Posterior vena cava (tissue), 2 donors: ENCODE results near the gene BAZ1B. TPM values are rescaled to one million over a fixed set of nuclear protein-coding genes. Genes with fewer than 3 reads are reported as not detected.

Source experiments
- DNase-seq: peaks from one replicate; pipeline ENCODE4 v3.0.0-alpha.2; 2020; ENCODE audit warnings: low spot score
- intact Hi-C, 2 donors: fragments of 100-400 bp; cut with DNase I; formaldehyde crosslinking; loops; one replicate each; pipeline versions ENCODE4 v1.14.1 to v1.14.2; 2022 to 2023
- total RNA-seq, 2 donors: library from RNA; stranded (reverse); fragmentation: NEBNext Ultra II Directional; extraction: Animal tissue kit (Norgen Biotek cat#: 25700); gene quantifications; one replicate each; pipeline ENCODE4 v1.2.1, GENCODE V29; 2021
- donor health status: DM: yes; HTN: yes; CAD: no.
- donor health status: DM: yes; HTN: yes; CAD: no.

BAZ1B gene
- total RNA-seq, 2 donors from 2014 or later = 43.5 to 50.6 TPM

GRCh38 chr7:73454424-73454823, 67.7 kb downstream of the BAZ1B start:
- intact Hi-C loops = loop anchor here in 1 of 2 donors (5.0 kb wide), 1 partner anchor 112 kb away; no protein-coding TSS in a partner anchor

GRCh38 chr7:73452999-73453635, 69.0 kb downstream of the BAZ1B start:
- no peak for DNase-seq
- intact Hi-C loops = loop anchor here in 1 of 2 donors (5.0 kb wide), 1 partner anchor 111 kb away; no protein-coding TSS in a partner anchor

More at GRCh38 chr7:73454424-73454823, 67.7 kb downstream of the BAZ1B start:
- DNase-seq = no peak

DNA sequence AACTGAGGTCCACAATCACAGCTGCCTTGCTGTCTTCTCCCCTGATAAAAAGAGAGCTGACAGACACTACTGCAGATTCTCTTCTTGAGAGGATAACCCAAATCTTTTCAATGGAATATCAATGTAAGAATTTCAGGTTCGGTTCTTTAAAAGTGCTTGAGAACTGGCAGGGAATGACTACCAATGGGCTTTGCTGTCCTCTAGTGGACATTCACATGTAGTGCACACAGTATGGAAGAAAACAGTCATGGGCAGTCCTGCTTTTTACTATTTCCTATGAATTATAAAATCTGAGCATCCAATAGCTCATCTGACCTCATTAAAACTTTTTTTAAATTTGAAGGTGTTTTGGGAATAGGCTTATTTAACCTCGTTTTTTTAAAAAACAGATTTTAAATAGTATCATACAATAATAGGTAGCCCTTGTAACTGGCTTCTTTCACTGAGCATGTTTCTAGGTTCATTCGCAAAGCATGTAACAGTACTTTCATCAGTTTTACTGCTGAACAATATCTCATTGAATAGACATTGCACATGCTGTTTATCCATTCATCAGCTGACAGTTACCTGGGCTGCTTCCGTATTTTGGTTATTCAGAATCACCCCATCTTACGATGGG, 70.2 kb downstream of the BAZ1B start:
- no peak for DNase-seq
- intact Hi-C loops = loop anchor here in 1 of 2 donors (5.0 kb wide), 1 partner anchor 110 kb away; no protein-coding TSS in a partner anchor

GRCh38 chr7:73449422-73449821, 72.7 kb downstream of the BAZ1B start:
- DNase-seq = no peak
- intact Hi-C loops = no loop called here

DNA sequence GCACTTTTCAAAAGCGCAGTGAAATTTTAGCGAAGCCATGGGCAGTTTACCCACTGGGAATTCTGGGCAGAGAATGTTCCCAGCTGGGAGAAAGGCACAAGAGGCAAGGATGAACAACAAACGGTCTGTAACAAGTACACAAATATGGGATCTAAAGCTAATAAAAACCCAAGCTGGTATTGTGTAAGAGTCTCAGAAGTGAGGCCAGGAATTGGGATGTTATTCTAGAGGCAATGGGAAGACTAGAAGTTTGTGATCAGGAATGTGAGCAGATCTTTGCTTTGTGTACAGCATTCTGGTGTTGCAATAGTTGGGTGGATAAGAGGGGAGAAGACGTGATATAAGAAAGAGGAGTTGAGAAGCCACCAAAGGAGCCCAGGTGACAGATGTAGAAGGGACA, 73.5 kb downstream of the BAZ1B start:
- DNase-seq = no peak
- intact Hi-C loops = no loop called here

DNA sequence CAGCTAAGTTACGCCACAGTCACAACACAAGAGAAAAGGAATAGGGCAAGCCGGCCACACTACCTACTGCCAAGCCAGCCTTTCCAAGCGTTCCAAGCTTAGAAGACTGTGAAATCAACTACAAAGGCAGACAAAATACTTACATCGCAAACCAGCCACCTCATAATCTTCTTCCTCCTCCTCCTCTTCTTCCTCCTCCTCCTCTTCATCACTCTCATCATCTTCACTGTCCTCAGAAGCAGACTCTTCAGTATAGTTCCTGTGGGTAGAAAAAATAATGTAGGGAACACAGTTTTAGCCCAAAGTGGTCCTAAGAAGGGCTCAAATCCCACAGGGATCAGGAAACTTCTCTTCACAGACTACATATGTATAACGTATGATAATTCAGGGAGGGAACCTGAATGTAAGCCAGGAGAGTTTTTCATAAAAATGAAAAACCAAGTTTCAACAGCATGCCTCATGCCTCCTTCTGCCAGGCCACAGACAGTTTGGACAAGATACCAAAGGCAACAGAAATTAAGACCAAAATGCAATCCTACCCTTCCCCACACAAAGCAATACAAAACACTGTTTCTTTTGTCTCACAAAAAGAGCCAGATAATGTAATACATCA, 74.9 kb downstream of the BAZ1B start:
- no peak for DNase-seq

GRCh38 chr7:73446682-73447081, 75.4 kb downstream of the BAZ1B start:
- intact Hi-C loops = no loop called here
- DNase-seq = no peak

More for the DNA sequence above, 74.9 kb downstream of the BAZ1B start:
- intact Hi-C loops = no loop called here

DNA sequence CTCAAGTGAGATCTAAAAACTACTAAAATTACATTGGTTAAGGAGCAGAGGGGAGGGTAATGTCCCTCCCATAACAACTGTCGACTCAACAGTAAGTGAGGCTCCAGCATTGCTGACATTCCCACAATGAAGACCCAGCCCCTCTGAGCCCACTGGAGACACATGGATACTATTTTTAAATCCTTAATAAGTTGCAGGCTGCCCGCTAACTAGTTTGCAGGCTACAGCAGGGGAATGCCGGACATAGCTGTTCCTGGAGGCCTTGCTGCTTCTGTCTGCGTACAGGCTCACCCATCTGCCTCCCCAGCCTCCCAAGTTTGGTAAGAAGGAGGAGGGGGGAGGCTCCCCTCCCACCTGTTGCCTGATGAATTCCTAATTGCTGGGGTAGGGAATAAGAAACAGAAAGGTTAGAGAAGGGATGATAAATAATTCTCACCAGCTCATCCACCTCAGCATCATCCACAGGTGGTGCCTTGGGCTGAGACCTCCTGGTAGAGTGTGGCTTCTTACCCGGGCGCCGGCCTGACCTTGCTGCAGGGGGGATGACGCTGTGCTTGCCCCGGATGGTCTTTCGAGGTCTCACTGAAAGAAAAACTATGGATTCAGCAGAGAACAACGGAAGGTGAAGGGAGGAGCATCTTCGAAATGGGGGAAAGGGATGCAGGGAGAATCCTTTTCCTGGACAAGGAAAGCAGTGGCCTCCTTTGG, 78.4 kb downstream of the BAZ1B start:
- intact Hi-C loops = no loop called here
- no peak for DNase-seq

DNA sequence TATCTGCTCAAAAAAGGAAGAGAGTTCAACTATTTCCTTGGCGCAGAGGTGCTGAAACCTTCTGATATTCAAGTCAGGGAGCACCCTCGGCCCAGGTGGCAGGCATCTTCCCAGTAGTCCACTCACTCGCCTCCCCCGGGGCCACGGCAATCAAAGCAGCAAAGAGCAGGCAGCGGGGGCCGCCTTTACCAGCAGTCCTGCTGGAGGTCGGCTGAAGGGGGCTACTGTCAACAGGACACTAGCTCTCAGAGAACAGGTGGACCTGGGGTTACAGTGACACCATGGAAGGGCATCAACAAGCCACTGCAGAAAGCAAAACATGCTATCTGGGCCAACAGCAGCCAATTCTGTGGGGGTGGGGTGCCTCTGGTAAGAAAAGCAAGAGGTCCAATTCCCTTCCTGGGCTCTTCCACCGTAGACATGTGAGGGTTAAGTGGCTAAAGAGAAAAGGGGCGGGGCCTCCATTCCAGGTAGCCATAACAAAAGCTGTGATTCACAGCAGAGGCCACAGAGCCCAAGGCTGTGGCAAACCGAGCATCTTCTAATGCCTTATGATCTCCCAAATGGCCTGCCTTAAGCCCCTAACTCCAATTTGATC, 79.1 kb downstream of the BAZ1B start:
- intact Hi-C loops = no loop called here
- DNase-seq = no peak

DNA sequence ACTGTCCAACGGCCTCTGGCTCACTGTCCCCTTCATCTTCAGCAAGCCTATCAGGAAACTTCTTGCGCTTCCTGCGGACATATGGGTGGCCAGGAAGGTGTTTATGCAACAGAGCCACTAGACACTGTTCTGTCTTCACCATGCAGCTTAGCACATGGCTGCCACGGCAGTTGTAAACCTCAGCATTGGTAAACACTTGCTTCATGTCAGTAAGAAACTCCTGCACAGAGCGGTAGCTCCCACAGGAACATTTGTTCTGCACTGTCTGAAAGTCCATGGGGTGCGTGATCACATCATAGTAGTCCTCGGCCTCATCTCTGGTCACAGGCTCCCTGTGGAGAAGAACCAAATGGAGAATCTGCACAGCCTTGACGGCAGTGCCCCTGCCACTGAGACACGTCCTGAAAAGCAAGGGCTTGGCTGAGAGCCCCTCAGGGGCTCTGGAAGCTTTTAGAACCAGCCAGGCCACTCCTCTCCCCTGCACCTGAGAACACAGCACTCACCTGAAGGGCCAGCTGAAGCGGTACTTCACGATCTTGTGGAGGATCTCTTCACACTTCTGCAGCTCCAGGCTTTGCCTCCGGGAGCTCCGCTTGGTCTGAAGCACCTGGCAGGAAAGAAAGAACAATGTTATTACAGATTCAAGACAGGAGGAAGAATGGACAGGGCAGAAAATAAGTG, 79.7 kb downstream of the BAZ1B start:
- intact Hi-C loops = no loop called here
- DNase-seq = no peak

- intact Hi-C loops = no loop called here
Measured at GRCh38 chr7:73439410-73439704, 82.7 kb downstream of the BAZ1B start.

DNA sequence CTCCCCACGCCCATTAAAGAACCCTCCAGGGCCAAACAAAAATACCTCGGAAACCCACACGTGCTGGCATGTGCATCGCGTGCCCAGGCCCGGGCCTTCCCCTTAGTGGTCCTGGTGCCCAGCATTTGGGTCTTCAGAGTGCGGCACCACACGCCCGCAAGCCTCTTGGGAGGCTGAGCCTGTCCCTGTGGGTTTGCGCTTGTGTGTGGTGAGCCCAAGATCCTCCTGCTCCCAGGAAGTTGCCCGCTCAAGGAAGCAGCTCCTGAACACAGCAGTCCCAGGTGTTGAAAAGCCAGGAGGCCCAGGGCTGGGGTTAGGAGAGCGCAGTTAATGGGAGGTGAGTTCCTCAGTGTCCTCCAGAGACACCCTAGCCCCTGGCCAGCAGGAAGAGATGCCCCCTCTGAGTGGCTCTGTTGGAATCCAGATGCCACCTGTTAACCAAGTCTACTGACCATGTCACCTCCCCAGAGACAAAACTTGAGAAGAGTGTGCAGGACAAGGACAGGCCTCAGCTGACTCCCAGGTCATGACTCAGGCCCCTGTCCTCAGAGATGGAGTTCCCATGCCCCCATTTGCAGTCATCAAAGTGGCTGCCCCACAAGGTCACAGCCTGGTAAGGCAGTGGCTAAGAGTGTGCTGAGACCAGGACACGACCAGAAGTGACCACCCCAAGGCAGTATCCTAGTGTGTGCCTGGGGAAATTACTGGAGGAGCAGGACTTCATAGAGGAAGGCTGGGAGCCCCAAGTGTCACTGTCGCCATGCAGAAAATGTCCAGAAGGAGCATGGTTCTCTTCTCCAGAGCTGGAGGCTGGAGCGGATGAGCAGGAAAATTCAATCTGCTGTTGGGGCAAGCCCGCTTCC, 83.3 kb downstream of the BAZ1B start:
- intact Hi-C loops = no loop called here
- DNase-seq = no peak

More at GRCh38 chr7:73439410-73439704, 82.7 kb downstream of the BAZ1B start:
- no peak for DNase-seq

DNA sequence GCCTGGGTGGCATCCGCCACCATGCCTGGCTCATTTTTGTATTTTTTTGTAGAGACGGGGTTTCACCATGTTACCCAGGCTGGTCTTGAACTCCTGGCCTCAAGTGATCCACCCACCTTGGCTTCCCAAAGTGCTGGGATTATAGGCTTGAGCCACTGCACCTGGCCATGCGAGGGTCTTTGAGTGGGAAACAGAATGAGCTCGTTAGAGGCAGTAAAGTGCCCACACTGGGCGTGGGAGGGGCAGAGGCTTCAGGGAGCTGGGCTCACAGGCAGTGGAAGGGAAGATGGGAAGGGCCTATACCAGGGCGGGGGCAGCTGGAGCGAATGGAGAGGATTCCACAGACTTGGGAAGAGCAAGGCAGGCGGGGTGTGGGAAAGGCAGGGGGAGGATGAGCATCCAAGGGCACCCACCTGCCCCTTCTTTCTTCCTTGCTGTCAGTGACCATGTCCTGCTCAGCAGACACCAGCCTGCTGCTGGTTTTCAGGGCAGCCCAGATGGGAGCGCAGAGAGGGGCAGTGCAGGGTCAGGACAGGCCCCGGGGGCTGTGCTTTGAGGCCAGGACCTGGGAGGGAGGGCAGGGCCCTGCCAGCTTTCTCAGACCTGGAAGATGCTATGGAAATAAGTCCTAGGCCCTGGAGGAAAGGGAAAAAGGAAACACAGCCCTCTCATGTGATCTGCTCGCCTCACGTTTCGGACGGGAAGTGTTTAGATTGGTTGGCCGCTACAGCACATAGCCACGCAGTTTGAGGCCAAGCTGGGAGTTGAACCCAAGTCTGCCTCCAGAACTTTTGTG, 84.3 kb downstream of the BAZ1B start:
- DNase-seq = no peak

GRCh38 chr7:73437091-73437490, 85.0 kb downstream of the BAZ1B start:
- no peak for DNase-seq
- intact Hi-C loops = no loop called here

More for the DNA sequence above, 84.3 kb downstream of the BAZ1B start:
- intact Hi-C loops = no loop called here

GRCh38 chr7:73436031-73436929, 85.8 kb downstream of the BAZ1B start:
- intact Hi-C loops = no loop called here
- no peak for DNase-seq

DNA sequence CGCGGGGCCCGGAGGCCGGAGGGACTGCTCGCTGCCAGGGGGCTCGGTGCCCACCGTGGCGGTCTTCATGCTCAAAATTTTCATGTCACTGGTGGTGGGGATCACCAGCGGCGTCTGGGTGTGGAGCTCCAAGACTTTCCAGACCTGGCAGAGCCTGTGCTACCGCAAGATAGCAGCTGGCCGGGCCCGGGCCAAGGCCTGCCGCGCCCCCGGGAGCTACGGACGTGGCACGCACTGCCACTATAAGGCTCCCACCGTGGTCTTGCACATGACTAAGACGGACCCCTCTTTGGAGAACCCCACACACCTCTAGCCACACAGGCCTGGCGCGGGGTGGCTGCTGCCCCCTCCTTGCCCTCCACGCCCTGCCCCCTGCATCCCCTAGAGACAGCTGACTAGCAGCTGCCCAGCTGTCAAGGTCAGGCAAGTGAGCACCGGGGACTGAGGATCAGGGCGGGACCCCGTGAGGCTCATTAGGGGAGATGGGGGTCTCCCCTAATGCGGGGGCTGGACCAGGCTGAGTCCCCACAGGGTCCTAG, 86.6 kb downstream of the BAZ1B start:
- no peak for DNase-seq
- intact Hi-C loops = no loop called here
